GM21515 (cell line): Measurements from ENCODE around the gene CEP72.
"Not testable (repeated sequence)": the region's sequence is repeated elsewhere in the genome, so short reads cannot be mapped to it uniquely, and the experiment has no call there.

Experiments used
- ATAC-seq: cut with Tn5 transposase; IDR thresholded peaks from one replicate; pipeline ENCODE4 v1.9.1; 2021; ENCODE audit not compliant: unreplicated experiment

The CEP72 gene

DNA sequence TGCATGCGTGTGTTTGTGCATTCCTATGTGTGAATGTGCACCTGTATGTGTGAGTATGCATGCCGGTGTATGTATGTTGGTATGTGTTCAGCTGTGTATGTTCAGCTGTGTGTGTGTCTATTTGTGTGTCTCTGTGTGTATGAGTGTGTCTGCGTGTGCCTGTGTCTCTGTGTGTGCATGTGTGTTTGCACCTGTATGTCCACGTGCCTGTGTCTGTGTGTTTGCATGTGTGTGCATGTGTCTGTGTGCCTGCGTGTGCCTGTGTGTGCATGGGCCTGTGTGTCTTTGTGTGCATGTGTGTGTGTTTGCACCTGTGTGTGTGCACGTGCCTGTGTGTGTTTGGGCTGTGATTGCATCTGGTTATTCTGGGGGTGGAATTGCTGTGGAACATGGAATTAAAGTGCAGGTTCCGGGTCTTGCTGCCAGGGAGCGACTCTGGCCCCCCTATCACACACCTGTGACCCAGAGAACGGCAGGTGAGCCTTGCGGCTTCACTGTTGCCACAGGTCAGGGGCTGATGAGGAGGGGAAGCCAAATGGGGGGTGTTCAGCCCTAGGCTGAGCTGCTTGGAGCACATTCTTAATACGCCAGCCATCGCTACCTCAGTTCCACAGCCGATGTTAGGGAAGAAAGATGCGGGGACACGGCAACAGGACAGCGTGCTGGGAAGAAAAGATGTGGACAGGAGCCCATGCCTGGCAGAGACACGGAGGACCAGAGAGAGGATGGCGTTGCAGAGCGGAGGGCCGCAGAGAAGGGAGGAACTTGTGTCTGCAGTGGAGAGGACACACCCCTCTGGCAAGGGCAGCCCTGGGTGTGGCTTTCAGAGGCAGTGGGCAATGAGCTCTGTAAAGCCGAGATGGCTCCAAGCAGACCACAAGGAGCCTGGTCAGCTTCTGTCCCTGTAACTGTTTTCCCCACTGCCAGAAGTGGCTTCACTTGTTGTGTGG, 84.9 kb downstream of the CEP72 start:
- ATAC-seq = not testable (repeated sequence)
